OCI-LY3 (cell line): ENCODE results near the gene FAM131A.

Experiments used
- H2AFZ ChIP-seq: fragments of 200-600, 300-600 bp; shearing (Covaris generic); 2 replicates; pipeline ENCODE4 v1.6.0; 2014; ENCODE audit warnings: antibody characterized with exemption, low read depth, low read length
- H3K27ac ChIP-seq: fragments of 200-600, 300-600 bp; sonication (generic); 2 replicates; pipeline ENCODE4 v1.5.1; 2014; ENCODE audit warnings: mild to moderate bottlenecking, low read length, moderate library complexity, mixed read lengths
- H3K27me3 ChIP-seq: fragments of 200-600, 300-600 bp; sonication (generic); 2 replicates; pipeline ENCODE4 v1.6.1; 2014; ENCODE audit warnings: low read depth, low read length, mixed read lengths
- H3K36me3 ChIP-seq: fragments of 200-600, 300-600 bp; sonication (generic); replicated peaks from 2 replicates; pipeline ENCODE3; 2014; ENCODE audit warnings: low read depth, low read length, mixed read lengths
- H3K4me1 ChIP-seq: fragments of 300-600, 200-600 bp; sonication (generic); 2 replicates; pipeline ENCODE4 v1.6.1; 2014; ENCODE audit warnings: low read length, mixed read lengths
- H3K4me2 ChIP-seq: fragments of 200-600, 300-600 bp; sonication (generic); 2 replicates; pipeline ENCODE4 v1.6.1; 2014; ENCODE audit warnings: low read length, mixed read lengths
- H3K4me3 ChIP-seq: fragments of 300-600, 200-600 bp; sonication (generic); 2 replicates; pipeline ENCODE4 v1.5.1; 2014; ENCODE audit warnings: antibody characterized with exemption, mild to moderate bottlenecking, low read length, moderate library complexity
- H3K79me2 ChIP-seq: fragments of 300-600, 200-600 bp; shearing (Covaris generic); 2 replicates; pipeline ENCODE4 v1.6.1; 2014; ENCODE audit warnings: mild to moderate bottlenecking, low read length, mixed read lengths
- H3K9ac ChIP-seq: fragments of 300-600, 200-600 bp; shearing (Covaris generic); 2 replicates; pipeline ENCODE4 v1.6.0; 2014; ENCODE audit warnings: mild to moderate bottlenecking, low read length, moderate library complexity
- H3K9me3 ChIP-seq: fragments of 200-600, 300-600 bp; shearing (Covaris generic); 2 replicates; pipeline ENCODE4 v1.6.1; 2014; ENCODE audit warnings: low read length, mixed read lengths; ENCODE audit not compliant: insufficient read depth
- H4K20me1 ChIP-seq: fragments of 200-600, 300-600 bp; sonication (generic); 2 replicates; pipeline ENCODE4 v1.6.1; 2016; ENCODE audit warnings: low read length, mixed read lengths; ENCODE audit not compliant: insufficient read depth
- CTCF ChIP-seq: fragments of 200-600, 300-600 bp; sonication (generic); IDR thresholded peaks from 2 replicates; pipeline ENCODE4 v1.5.1; 2014; ENCODE audit warnings: antibody characterized with exemption, low read length, low read depth
- EZH2phosphoT487 ChIP-seq: fragments of 200-600 bp; shearing (Covaris generic); IDR thresholded peaks from 2 replicates; pipeline ENCODE4 v1.6.1; 2018; ENCODE audit warnings: antibody characterized with exemption, mixed run types, low read depth

Gene FAM131A

GRCh38 chr3:184307915-184308314, 29.5 kb upstream of the FAM131A start:
- Histone ChIP-seq H3K9me3 (no peaks in the 10 kb centered on the region), H3K27ac (no peak overlapping the region), H4K20me1 (no peaks in the 10 kb centered on the region)

GRCh38 chr3:184308744-184309143, 28.7 kb upstream of the FAM131A start:
- Histone ChIP-seq H3K79me2 (no peaks in the 10 kb centered on the region), H2AFZ (no peak overlapping the region), H3K36me3 (peaks cover 41% of the 10 kb centered on the region), H4K20me1 (no peaks in the 10 kb centered on the region), H3K4me2 (no peak overlapping the region), H3K27ac (no peak overlapping the region), H3K27me3 (no peaks in the 10 kb centered on the region), H3K4me1 (peaks cover under 1% of the 10 kb centered on the region; the same call in 1 of the 2 replicates), H3K4me3 (no peak overlapping the region), H3K9me3 (no peaks in the 10 kb centered on the region), H3K9ac (no peak overlapping the region)
- TF ChIP-seq CTCF (no peak), EZH2phosphoT487 (no peak)

More at GRCh38 chr3:184307915-184308314, 29.5 kb upstream of the FAM131A start:
- Histone ChIP-seq H3K4me1 (no peaks in the 10 kb centered on the region), H3K79me2 (no peaks in the 10 kb centered on the region), H3K9ac (no peak overlapping the region), H3K4me2 (no peak overlapping the region), H3K36me3 (peaks cover 49% of the 10 kb centered on the region), H2AFZ (no peak overlapping the region), H3K4me3 (no peak overlapping the region), H3K27me3 (no peaks in the 10 kb centered on the region)
- TF ChIP-seq CTCF (no peak), EZH2phosphoT487 (no peak)

- Histone ChIP-seq H3K27me3 (no peaks in the 10 kb centered on the region), H3K9me3 (no peaks in the 10 kb centered on the region), H3K4me2 (no peak overlapping the region)
These were observed 25.8 kb upstream of the FAM131A start for GRCh38 chr3:184311633-184312032.

GRCh38 chr3:184314363-184314699, 23.1 kb upstream of the FAM131A start, which contains the start of gene EIF4G1:
Gene EIF4G1 (plus strand): TSS chr3:184314606. CDS start chr3:184315797, 1,191 bp downstream.
- Histone ChIP-seq H3K27me3 (no peaks in the 10 kb centered on the region), H3K4me2 (peak within 1 kb of the TSS; percentile 88), H4K20me1 (peaks cover 41% of the 10 kb centered on the region), H3K4me3 (peak within 1 kb of the TSS; percentile 98), H3K4me1 (peaks cover 19% of the 10 kb centered on the region), H3K27ac (peak within 1 kb of the TSS; percentile 69), H3K9ac (peak within 1 kb of the TSS; percentile 96), H2AFZ (peak within 1 kb of the TSS; percentile 72; the same call in 1 of the 2 replicates), H3K9me3 (no peaks in the 10 kb centered on the region), H3K79me2 (peaks cover 48% of the 10 kb centered on the region), H3K36me3 (peaks cover 37% of the 10 kb centered on the region)
- no peak for TF ChIP-seq CTCF
- TF ChIP-seq EZH2phosphoT487: no peak

More at GRCh38 chr3:184311633-184312032, 25.8 kb upstream of the FAM131A start:
- no peak overlapping the region for H2AFZ ChIP-seq
- H3K79me2 ChIP-seq: peaks cover 21% of the 10 kb centered on the region
- no peak overlapping the region for H3K27ac ChIP-seq
- peaks cover 12% of the 10 kb centered on the region for H3K4me1 ChIP-seq
- no peak overlapping the region for H3K9ac ChIP-seq
- peaks cover 16% of the 10 kb centered on the region for H4K20me1 ChIP-seq
- peaks cover 28% of the 10 kb centered on the region for H3K36me3 ChIP-seq
- TF ChIP-seq CTCF (no peak), EZH2phosphoT487 (no peak)
- H3K4me3 ChIP-seq: no peak overlapping the region
